Osteoblast (primary cell): Measurements from ENCODE around the gene PLEKHH3. TPM values are rescaled to one million over a fixed set of nuclear protein-coding genes. Genes with fewer than 3 reads are reported as not detected.
A peak's percentile ranks its signal among the peaks of the same experiment; 100 is the strongest.

Experiments used
- DNase-seq: peaks from one replicate; pipeline ENCODE4 v3.0.0; 2011; ENCODE audit warnings: low spot score, mixed read lengths; ENCODE audit not compliant: insufficient read length; ENCODE audit errors: missing footprints
- H2AFZ ChIP-seq: 2 replicates; pipeline ENCODE4 v1.6.0; 2011; ENCODE audit warnings: mild to moderate bottlenecking, low read length
- H3K27ac ChIP-seq: 2 replicates; pipeline ENCODE4 v1.5.1; 2011; ENCODE audit warnings: mild to moderate bottlenecking, low read depth, low read length, moderate library complexity
- H3K27me3 ChIP-seq: 2 replicates; pipeline ENCODE4 v1.6.0; 2012; ENCODE audit warnings: mild to moderate bottlenecking, control low read depth, inconsistent platforms, low read length, moderate library complexity; ENCODE audit not compliant: insufficient read depth
- H3K36me3 ChIP-seq: 2 replicates; pipeline ENCODE4 v1.5.1; 2011; ENCODE audit warnings: mild to moderate bottlenecking, low read length, control low read depth, moderate library complexity; ENCODE audit not compliant: insufficient read depth
- H3K4me1 ChIP-seq: 2 replicates; pipeline ENCODE4 v1.5.1; 2011; ENCODE audit warnings: mild to moderate bottlenecking, low read length, control low read depth, moderate library complexity; ENCODE audit not compliant: insufficient read depth
- H3K4me2 ChIP-seq: 2 replicates; pipeline ENCODE4 v1.6.0; 2011; ENCODE audit warnings: mild to moderate bottlenecking, low read length; ENCODE audit not compliant: insufficient read depth
- H3K4me3 ChIP-seq: fragments of 200-600 bp; sonication (generic); 3 replicates; pipeline ENCODE4 v1.5.1; 2012; ENCODE audit warnings: mild to moderate bottlenecking, low read length, inconsistent platforms; ENCODE audit not compliant: insufficient read depth
- H3K79me2 ChIP-seq: 2 replicates; pipeline ENCODE4 v1.6.0; 2012; ENCODE audit warnings: mild to moderate bottlenecking, low read length, control low read depth, inconsistent platforms; ENCODE audit not compliant: insufficient read depth
- H3K9me3 ChIP-seq: 2 replicates; pipeline ENCODE4 v1.5.1; 2011; ENCODE audit warnings: low read depth, low read length, control low read depth
- H4K20me1 ChIP-seq: 2 replicates; pipeline ENCODE4 v1.6.0; 2012; ENCODE audit warnings: mild to moderate bottlenecking, low read length, control low read depth; ENCODE audit not compliant: insufficient read depth
- CTCF ChIP-seq: IDR thresholded peaks from 2 replicates; pipeline ENCODE4 v1.5.1; 2011; ENCODE audit warnings: mild to moderate bottlenecking, low read depth, low read length, moderate library complexity; ENCODE audit errors: extremely low read depth
- total RNA-seq: library from RNA; depleted of rRNA; stranded (reverse); fragments of >200 nt; gene quantifications from 2 replicates; pipeline ENCODE4 v1.2.3, GENCODE V29; 2012

The PLEKHH3 gene
- 14.7 and 19.9 TPM in 2 replicates for total RNA-seq

- H3K27me3 ChIP-seq = no peaks in the 10 kb centered on the region
- H3K79me2 ChIP-seq = peaks cover 34% of the 10 kb centered on the region
- peak within 1 kb of the TSS; percentile 94 for H3K27ac ChIP-seq
- peaks cover 21% of the 10 kb centered on the region for H3K36me3 ChIP-seq
- peak within 1 kb of the TSS; percentile 96 for H3K4me3 ChIP-seq
- peak within 1 kb of the TSS; percentile 92 for H2AFZ ChIP-seq
- peak within 1 kb of the TSS; percentile 97 for H3K4me2 ChIP-seq
- no peaks in the 10 kb centered on the region for H3K9me3 ChIP-seq
- H3K4me1 ChIP-seq = peaks cover 43% of the 10 kb centered on the region
- TF ChIP-seq CTCF = peak; percentile 10
- peaks cover 32% of the 10 kb centered on the region for H4K20me1 ChIP-seq
- no peak for DNase-seq
These were observed at the start of gene PLEKHH3 for GRCh38 chr17:42676424-42677011. TSS of gene PLEKHH3 (minus strand) at chr17:42676994. CDS start at chr17:42676563, 431 bp downstream.

GRCh38 chr17:42725143-42725542, 48.3 kb upstream of the PLEKHH3 start:
- no peak for TF ChIP-seq CTCF
- no peaks in the 10 kb centered on the region for H3K27me3 ChIP-seq
- no peaks in the 10 kb centered on the region for H3K79me2 ChIP-seq
- H3K9me3 ChIP-seq = no peaks in the 10 kb centered on the region
- no peak for DNase-seq
- H3K36me3 ChIP-seq = peaks cover 40% of the 10 kb centered on the region
- no peaks in the 10 kb centered on the region for H3K4me1 ChIP-seq
- H2AFZ ChIP-seq = no peak overlapping the region
- H3K4me3 ChIP-seq = no peak overlapping the region
- peaks cover 4% of the 10 kb centered on the region for H4K20me1 ChIP-seq
- no peak overlapping the region for H3K4me2 ChIP-seq
- no peak overlapping the region for H3K27ac ChIP-seq

GRCh38 chr17:42723636-42724035, 46.8 kb upstream of the PLEKHH3 start:
- H3K4me1 ChIP-seq = no peaks in the 10 kb centered on the region
- H4K20me1 ChIP-seq = peaks cover 4% of the 10 kb centered on the region
- no peak overlapping the region for H3K4me2 ChIP-seq
- H3K27ac ChIP-seq = no peak overlapping the region
- no peak overlapping the region for H3K4me3 ChIP-seq
- no peaks in the 10 kb centered on the region for H3K27me3 ChIP-seq
- H3K9me3 ChIP-seq = no peaks in the 10 kb centered on the region
- no peak for DNase-seq
- no peak for TF ChIP-seq CTCF
- peaks cover 55% of the 10 kb centered on the region for H3K36me3 ChIP-seq
- H2AFZ ChIP-seq = no peak overlapping the region
- H3K79me2 ChIP-seq = no peaks in the 10 kb centered on the region

GRCh38 chr17:42720996-42721583, 44.3 kb upstream of the PLEKHH3 start:
- Histone ChIP-seq H3K79me2 (no peaks in the 10 kb centered on the region), H3K27me3 (no peaks in the 10 kb centered on the region), H3K4me2 (no peak overlapping the region), H2AFZ (no peak overlapping the region), H3K36me3 (peaks cover 69% of the 10 kb centered on the region), H3K27ac (no peak overlapping the region), H3K9me3 (no peaks in the 10 kb centered on the region), H3K4me3 (no peak overlapping the region), H3K4me1 (no peaks in the 10 kb centered on the region), H4K20me1 (peaks cover 4% of the 10 kb centered on the region)
- peak; percentile 74 for TF ChIP-seq CTCF
- peak; percentile 88 for DNase-seq
